Ovary (tissue), 9 donors: ENCODE data around the gene SLC19A1. TPM values are rescaled to one million over a fixed set of nuclear protein-coding genes. Genes with fewer than 3 reads are reported as not detected.

ENCODE experiments used
- DNase-seq, 5 donors: peaks; one replicate each; pipeline ENCODE4 v3.0.0-alpha.2; 2019 to 2020
- H3K27ac ChIP-seq, 2 donors: fragments of 200-600 bp; one replicate each; pipeline versions ENCODE4 v1.5.1 to v1.8.0; 2019 to 2022
- H3K27me3 ChIP-seq: fragments of 200-600 bp; one replicate; pipeline ENCODE4 v1.8.0; 2022
- H3K36me3 ChIP-seq: fragments of 200-600 bp; sonication (generic); one replicate; pipeline ENCODE4 v1.5.1; 2019
- H3K4me1 ChIP-seq: one replicate; pipeline ENCODE4 v1.8.1; 2013; ENCODE audit warnings: mild to moderate bottlenecking, moderate library complexity; ENCODE audit not compliant: insufficient read depth
- H3K4me3 ChIP-seq: fragments of 200-600 bp; sonication (generic); one replicate; pipeline ENCODE4 v1.5.1; 2017
- H3K9me3 ChIP-seq, 2 donors: fragments of 200-600 bp in 1 of 2; sonication (generic) in 1 of 2; one replicate each; pipeline versions ENCODE4 v1.5.1 to v1.8.1; 2013 to 2019; ENCODE audit warnings: mild to moderate bottlenecking in 1 of 2, moderate library complexity in 1 of 2
- EP300 ChIP-seq: sonication (generic); formaldehyde crosslinking; IDR thresholded peaks from one replicate; pipeline ENCODE4 v1.6.1; 2017; ENCODE audit warnings: antibody characterized with exemption
- POLR2A ChIP-seq: fragments of 450-650 bp; IDR thresholded peaks from one replicate; pipeline ENCODE4 v1.6.1; 2017; ENCODE audit warnings: antibody characterized with exemption, mild to moderate bottlenecking, moderate library complexity
- WGBS, 3 donors: extraction: QIAGEN DNeasy Blood & Tissue Kit in 1 of 3; methylation state at CpG; one replicate each; pipeline versions ENCODE4 v1.1.5 to v1.1.7; 2013 to 2017; 5-methylcytosine and 5-hydroxymethylcytosine counted together
- intact Hi-C, 4 donors: fragments of 100-400 bp; cut with DNase I; formaldehyde crosslinking; loops; one replicate each; pipeline versions ENCODE4 v1.11.0 to v1.15.1; 2022 to 2023
- polyA plus RNA-seq, 2 donors: library from polyadenylated mRNA; stranded (reverse); fragments of 200-250 nt in 1 of 2; fragments of 350-450 nt in 1 of 2; fragmentation: Illumina TruSeq in 1 of 2; extraction: RNeasy Lipid Tissue Mini Kit (QIAGEN cat#74804) in 1 of 2; gene quantifications; one replicate each; pipeline ENCODE4 v1.2.3, GENCODE V29; 2013 to 2014
- total RNA-seq, 7 donors: library from RNA; depleted of rRNA in 2 of 7; stranded (reverse); fragments of >200 nt in 2 of 7; fragmentation: NEBNext Ultra II Directional in 3 of 7; extraction: Animal tissue kit (Norgen Biotek cat#: 25700) in 3 of 7; gene quantifications; one replicate each; pipeline versions ENCODE4 v1.1.0 to v1.2.4, GENCODE V29; 2016 to 2023
- TF ChIP-seq, protein P1 (sequence below), 3 donors: fragments of 450-650 bp in 2 of 3; fragments of 200-600 bp in 1 of 3; IDR thresholded peaks; one replicate each; pipeline versions ENCODE4 v1.5.1 to v1.8.0; 2016 to 2022; ENCODE audit warnings: antibody characterized with exemption in 3 of 3, mild to moderate bottlenecking in 1 of 3
- donor health status: DM: no; HTN: no; CAD: no; lungs with moderate emphysema.
- donor health status: DM: no; HTN: no; CAD: no.
- donor health status: Bipolar disorder and iron deficiency.
- donor health status: DM: yes; HTN: yes; CAD: no.
- donor health status: DM: no; HTN: no; CAD: no.
- donor health status: DM: yes; HTN: yes; CAD: no.

Gene SLC19A1
- total and polyA plus RNA-seq, 9 donors, result 0.88 to 18.2 (median 8.1) TPM

GRCh38 chr21:45545691-45546531, 3.7 kb upstream of the SLC19A1 start:
- TF ChIP-seq POLR2A, result no peak
- TF ChIP-seq, protein P1, sequence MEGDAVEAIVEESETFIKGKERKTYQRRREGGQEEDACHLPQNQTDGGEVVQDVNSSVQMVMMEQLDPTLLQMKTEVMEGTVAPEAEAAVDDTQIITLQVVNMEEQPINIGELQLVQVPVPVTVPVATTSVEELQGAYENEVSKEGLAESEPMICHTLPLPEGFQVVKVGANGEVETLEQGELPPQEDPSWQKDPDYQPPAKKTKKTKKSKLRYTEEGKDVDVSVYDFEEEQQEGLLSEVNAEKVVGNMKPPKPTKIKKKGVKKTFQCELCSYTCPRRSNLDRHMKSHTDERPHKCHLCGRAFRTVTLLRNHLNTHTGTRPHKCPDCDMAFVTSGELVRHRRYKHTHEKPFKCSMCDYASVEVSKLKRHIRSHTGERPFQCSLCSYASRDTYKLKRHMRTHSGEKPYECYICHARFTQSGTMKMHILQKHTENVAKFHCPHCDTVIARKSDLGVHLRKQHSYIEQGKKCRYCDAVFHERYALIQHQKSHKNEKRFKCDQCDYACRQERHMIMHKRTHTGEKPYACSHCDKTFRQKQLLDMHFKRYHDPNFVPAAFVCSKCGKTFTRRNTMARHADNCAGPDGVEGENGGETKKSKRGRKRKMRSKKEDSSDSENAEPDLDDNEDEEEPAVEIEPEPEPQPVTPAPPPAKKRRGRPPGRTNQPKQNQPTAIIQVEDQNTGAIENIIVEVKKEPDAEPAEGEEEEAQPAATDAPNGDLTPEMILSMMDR (IDR thresholded peaks at IDR 0.05), result no peak
- no peak for TF ChIP-seq EP300
- peak in 3 of 5 donors; percentile 20 to 32 (median 21) for DNase-seq
- intact Hi-C loops, result no loop called here
- no peaks in the 10 kb centered on the region for H3K36me3 ChIP-seq
- no peaks in the 10 kb centered on the region for H3K27me3 ChIP-seq
- H3K4me3 ChIP-seq, result no peak overlapping the region
- WGBS, 3 donors, result 87 to 91% (median 88%) methylated on average over 20 to 22 of the region's 22 CpGs
- H3K27ac ChIP-seq, result no peak overlapping the region
- no peaks in the 10 kb centered on the region for H3K9me3 ChIP-seq
- peaks cover 11% of the 10 kb centered on the region for H3K4me1 ChIP-seq

GRCh38 chr21:45545236-45545570, 3.0 kb upstream of the SLC19A1 start:
- Histone ChIP-seq H3K27me3 (no peaks in the 10 kb centered on the region), H3K27ac (no peak overlapping the region), H3K4me3 (no peak overlapping the region), H3K36me3 (no peaks in the 10 kb centered on the region), H3K9me3 (no peaks in the 10 kb centered on the region), H3K4me1 (peaks cover 11% of the 10 kb centered on the region)
- intact Hi-C loops, result no loop called here
- TF ChIP-seq, protein P1 (IDR thresholded peaks at IDR 0.05), result no peak
- TF ChIP-seq POLR2A, result no peak
- TF ChIP-seq EP300, result no peak
- peak in 2 of 5 donors; percentile 10 to 25 for DNase-seq
- WGBS, 3 donors, result 89 to 92% (median 91%) methylated on average over 6 of the region's 6 CpGs

- no peak for TF ChIP-seq POLR2A
- no peak for TF ChIP-seq EP300
- TF ChIP-seq, protein P1 (IDR thresholded peaks at IDR 0.05), result no peak
- peak in 4 of 5 donors; percentile 7 to 30 (median 20) for DNase-seq
- intact Hi-C loops, result no loop called here
- H3K27ac ChIP-seq, result no peak overlapping the region
- no peaks in the 10 kb centered on the region for H3K9me3 ChIP-seq
- H3K36me3 ChIP-seq, result no peaks in the 10 kb centered on the region
- H3K27me3 ChIP-seq, result no peaks in the 10 kb centered on the region
- H3K4me1 ChIP-seq, result peaks cover 11% of the 10 kb centered on the region
- H3K4me3 ChIP-seq, result no peak overlapping the region
- 89 to 95% (median 95%) methylated on average over 14 to 18 of the region's 18 CpGs for WGBS, 3 donors
Observed at GRCh38 chr21:45544449-45545235, 2.4 kb upstream of the SLC19A1 start.

GRCh38 chr21:45543710-45544448, 1.6 kb upstream of the SLC19A1 start:
- Histone ChIP-seq H3K27ac (no peak overlapping the region), H3K4me1 (peaks cover 11% of the 10 kb centered on the region), H3K4me3 (no peak overlapping the region), H3K9me3 (no peaks in the 10 kb centered on the region), H3K27me3 (no peaks in the 10 kb centered on the region), H3K36me3 (no peaks in the 10 kb centered on the region)
- no peak for TF ChIP-seq EP300
- TF ChIP-seq POLR2A, result no peak
- TF ChIP-seq, protein P1 (IDR thresholded peaks at IDR 0.05), result no peak
- WGBS, 3 donors, result 64 to 83% (median 75%) methylated on average over 10 to 23 of the region's 23 CpGs
- peak; percentile 15 to 45 (median 31) for DNase-seq
- intact Hi-C loops, result no loop called here
